Kidney capillary endothelial cell (primary cell): ENCODE measurements around the gene ACOXL.
"Not testable (repeated sequence)": the region's sequence is repeated elsewhere in the genome, so short reads cannot be mapped to it uniquely, and the experiment has no call there.

Experiments used
- DNase-seq: peaks from one replicate; pipeline ENCODE4 v3.0.0-alpha.2; 2018; ENCODE audit warnings: low spot score

Gene ACOXL

GRCh38 chr2:111061191-111061590 lies 328.8 kb downstream of the ACOXL start:
- DNase-seq: no peak

GRCh38 chr2:111062417-111062816 lies 330.0 kb downstream of the ACOXL start:
- no peak for DNase-seq

- no peak for DNase-seq
Measured at GRCh38 chr2:111066062-111066593, 333.8 kb downstream of the ACOXL start.

GRCh38 chr2:111068435-111069058 lies 336.2 kb downstream of the ACOXL start:
- no peak for DNase-seq

GRCh38 chr2:111069722-111070121 lies 337.3 kb downstream of the ACOXL start:
- DNase-seq: no peak

GRCh38 chr2:111071600-111072171 lies 339.3 kb downstream of the ACOXL start:
- DNase-seq: peak; percentile 8

GRCh38 chr2:111072220-111072871 lies 340.0 kb downstream of the ACOXL start:
- peak; percentile 2 for DNase-seq

GRCh38 chr2:111082659-111083058 lies 350.3 kb downstream of the ACOXL start:
- not testable (repeated sequence) for DNase-seq

GRCh38 chr2:111091811-111092211 lies 359.4 kb downstream of the ACOXL start:
- no peak for DNase-seq

- no peak for DNase-seq
Measured at GRCh38 chr2:111094691-111095090, 362.3 kb downstream of the ACOXL start.

- no peak for DNase-seq
Measured at GRCh38 chr2:111095434-111095833, 363.1 kb downstream of the ACOXL start.

- no peak for DNase-seq
Measured at GRCh38 chr2:111099402-111099801, 367.0 kb downstream of the ACOXL start.

- no peak for DNase-seq
Measured at GRCh38 chr2:111100087-111100764, 367.9 kb downstream of the ACOXL start.

GRCh38 chr2:111100765-111101162 lies 368.4 kb downstream of the ACOXL start:
- DNase-seq: peak; percentile 6

- DNase-seq: no peak
Measured at GRCh38 chr2:111101592-111101991, 369.2 kb downstream of the ACOXL start.

GRCh38 chr2:111102216-111102615 lies 369.8 kb downstream of the ACOXL start:
- no peak for DNase-seq

- DNase-seq: no peak
Measured at GRCh38 chr2:111105926-111106325, 373.6 kb downstream of the ACOXL start.

- DNase-seq: no peak
Measured at GRCh38 chr2:111106706-111107105, 374.3 kb downstream of the ACOXL start.

GRCh38 chr2:111108745-111109271 lies 376.4 kb downstream of the ACOXL start:
- no peak for DNase-seq

- DNase-seq: no peak
Measured at GRCh38 chr2:111111101-111111755, 378.9 kb downstream of the ACOXL start.

GRCh38 chr2:111113838-111114237 lies 381.5 kb downstream of the ACOXL start:
- no peak for DNase-seq
